Measurements from ENCODE around the gene FAM114A1.
"Not testable (repeated sequence)": the region's sequence is repeated elsewhere in the genome, so short reads cannot be mapped to it uniquely, and the experiment has no call there.

Gene FAM114A1

DNA sequence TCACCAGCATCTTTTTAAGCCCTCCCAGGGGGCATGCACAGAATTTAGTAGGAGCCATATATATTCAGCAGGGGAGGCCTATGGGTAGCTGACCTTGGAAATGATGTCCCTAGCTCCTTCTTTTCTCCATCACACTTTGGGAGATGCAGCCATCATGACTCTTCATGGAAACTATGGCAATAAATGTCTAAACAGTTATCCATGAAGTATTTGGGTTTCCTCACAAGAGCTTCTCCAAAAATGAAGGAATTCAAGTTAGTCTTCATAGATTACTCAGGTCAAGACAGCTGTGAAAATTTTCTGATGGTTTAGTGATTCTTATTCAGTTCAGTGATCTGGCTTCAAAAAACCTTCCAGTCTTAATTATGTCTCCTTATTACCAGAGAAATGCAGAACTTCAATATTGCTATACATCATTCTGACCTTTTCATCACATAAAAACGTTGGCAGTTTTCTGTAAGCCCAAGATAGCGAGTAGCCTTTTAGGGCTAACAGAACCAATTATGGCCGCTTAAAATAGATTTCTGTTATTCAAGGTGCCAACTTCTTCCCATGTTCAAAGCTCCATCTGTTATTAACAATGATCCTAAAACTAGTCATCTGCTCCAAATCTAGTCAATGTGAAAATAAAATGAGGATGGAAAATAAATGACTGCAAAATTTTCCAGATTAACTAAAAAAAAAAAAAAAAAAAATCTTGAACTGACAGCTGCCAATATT is 112.1 kb downstream of the FAM114A1 start:
- DNase-seq: no peak

DNA sequence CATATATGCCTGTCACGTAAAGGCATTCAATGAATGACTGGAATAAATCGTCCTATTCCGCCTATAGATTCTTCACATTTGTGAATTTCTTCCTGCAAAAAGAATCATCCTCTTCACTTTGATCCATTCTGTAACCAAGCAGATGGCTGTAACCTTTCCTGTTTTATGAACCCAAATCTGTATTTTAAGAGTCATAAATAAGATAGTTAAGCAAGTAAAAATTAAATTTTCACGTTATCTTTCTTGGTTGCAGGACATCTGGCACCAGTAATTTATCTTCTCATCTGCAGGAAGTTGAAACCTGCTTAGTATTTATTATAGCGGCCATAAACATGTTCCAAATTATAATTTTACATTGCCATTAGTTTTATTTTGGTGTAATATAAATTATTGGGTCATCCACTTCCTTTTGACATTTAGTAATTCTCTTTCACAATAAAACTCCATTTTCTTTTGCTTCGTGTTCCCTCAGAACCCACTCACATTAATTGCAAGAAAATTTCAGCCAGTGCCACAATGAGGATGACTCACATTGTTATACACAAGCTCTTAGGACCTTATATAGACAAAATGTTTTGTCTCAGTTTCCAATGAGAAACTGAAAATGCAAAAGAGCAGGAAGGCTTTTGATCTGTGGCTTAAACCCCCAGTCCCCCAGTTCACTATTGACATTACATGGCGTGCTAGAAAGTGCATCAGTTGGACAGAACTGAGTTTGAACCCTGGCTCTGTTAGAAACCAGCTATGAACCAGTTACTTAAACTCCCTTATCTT is 113.5 kb downstream of the FAM114A1 start:
- no peak for DNase-seq

DNA sequence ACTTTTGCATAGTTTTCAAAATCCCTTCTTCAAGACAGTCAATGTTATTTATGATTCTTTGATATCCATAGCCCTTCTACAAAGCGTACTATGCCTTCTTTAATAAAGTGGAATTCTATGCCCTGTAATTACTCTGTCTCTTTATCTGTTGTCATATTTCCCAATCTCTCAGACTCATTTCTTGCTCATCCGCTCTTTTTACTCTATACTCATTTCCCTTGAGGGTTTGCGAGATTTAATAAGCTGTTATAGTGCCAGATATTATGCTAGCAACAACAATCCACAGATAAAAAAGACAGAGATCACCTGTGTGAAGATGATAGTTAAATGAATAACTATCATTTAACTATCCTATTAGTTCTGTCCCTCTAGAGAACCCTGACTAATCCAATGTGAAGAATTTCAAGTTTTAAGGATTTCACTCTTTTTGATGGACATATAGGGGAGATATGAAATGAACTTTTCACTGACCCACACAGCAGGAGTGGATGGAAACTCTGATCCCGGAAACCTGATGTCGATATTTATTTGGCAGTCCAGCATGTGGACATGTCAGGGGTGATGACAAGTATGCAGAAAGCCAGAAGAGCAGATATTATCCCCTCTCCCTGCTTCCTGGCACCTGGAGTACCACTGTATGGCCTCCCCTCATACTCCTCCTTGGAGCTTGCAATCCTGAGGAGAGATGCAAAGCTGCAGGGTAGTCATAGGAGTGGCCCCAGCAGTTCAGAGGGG is 114.9 kb downstream of the FAM114A1 start:
- DNase-seq: no peak

DNA sequence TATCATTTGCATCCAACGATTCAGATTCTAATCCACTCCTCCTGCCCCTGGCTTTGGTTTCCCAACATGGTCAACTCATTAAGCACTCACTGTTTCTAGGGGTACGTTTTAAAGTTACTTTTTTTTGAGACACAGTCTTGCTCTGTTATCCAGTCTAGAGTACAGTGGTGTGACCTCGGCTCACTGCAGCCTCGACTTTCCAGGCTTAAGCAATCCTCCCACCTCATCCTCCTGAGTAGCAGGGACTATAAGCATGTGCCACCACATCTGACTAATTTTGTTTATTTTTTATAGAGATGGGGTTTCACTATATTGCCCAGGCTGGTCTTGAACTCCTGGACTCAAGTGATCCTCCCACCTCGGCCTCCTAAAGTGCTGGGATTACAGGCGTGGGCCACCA is 115.7 kb downstream of the FAM114A1 start:
- DNase-seq: no peak

DNA sequence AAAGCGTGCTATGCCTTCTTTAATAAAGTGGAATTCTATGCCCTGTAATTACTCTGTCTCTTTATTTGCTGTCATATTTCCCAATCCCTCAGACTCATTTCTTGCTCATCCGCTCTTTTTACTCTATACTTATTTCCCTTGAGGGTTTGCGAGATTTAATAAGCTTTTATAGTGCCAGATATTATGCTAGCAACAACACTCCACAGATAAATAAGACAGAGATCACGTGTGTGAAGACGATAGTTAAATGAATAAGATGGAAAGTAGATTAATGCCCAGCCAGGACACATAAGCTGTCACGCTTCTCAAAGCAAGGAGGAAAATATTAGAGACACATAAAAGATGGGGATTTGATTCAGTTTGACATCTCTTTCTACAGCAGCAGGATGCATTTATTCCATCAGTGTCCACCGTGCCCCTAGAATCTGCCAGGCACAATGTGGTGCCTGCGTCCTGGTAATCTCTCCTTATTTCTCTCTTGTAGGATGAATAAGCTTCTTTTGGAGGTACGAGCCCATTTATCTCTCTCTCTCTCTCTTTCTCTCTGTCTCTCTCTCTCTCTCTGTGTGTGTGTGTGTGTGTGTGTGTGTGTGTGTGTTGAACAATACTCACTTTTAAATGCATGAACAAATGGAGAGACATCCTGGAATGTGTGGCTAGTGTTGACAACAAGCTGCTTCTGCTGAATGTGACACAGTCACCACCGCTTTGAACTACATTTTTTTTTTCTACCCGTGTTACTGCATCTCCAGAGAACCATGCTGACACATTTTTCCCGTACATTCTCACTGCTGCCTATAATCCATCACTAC is 116.4 kb downstream of the FAM114A1 start:
- no peak for DNase-seq

DNA sequence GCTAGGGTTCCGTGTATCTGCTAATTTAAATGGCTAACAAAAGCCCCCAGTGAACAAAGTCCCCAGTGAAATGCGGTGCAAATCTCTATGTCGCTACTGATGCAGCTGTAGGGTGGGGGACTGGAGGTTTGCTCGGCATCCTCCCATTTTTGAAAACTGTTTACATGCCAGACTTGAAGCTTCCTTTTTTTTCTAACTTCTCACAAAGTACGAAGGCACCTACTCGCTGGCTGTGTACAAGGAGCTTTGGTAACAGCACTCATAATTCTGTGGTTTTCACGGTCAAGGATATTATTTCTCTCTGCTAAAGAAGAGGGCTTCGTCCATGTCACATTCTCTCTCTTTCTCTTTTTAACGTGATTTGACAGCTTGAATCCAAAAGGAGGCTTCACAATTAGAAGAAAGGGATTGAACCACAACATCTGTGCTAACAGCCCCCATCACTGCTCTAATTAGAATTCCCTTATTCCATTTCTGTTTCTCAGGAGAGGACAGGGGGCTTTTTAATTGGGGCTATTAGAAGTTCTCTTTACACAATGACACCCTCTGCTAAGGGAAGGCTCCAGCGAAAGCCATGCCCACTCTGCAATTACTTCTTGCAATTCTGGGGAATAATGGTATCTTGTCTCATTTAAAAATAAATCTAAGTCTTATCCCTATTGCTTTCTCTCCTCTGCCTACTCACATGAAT is 117.9 kb downstream of the FAM114A1 start:
- DNase-seq: no peak

DNA sequence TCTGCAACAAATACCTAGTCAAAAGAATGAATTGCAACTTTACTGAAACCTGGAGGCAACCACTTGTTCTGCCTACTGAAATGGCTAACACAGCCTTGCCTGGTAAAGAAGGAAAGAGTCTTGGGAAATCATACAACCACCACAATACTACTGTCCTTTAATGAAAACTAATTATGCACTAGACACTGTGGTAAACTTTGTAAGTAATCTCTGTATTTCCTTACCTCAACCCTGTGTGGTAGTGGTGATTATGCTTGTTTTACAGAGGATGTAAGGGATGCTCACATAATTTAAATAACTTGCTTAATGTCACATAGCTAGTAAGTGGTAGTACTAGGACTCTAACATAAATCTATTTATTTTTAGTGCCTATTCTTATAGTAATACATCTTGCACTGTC is 119.9 kb downstream of the FAM114A1 start:
- DNase-seq: no peak

DNA sequence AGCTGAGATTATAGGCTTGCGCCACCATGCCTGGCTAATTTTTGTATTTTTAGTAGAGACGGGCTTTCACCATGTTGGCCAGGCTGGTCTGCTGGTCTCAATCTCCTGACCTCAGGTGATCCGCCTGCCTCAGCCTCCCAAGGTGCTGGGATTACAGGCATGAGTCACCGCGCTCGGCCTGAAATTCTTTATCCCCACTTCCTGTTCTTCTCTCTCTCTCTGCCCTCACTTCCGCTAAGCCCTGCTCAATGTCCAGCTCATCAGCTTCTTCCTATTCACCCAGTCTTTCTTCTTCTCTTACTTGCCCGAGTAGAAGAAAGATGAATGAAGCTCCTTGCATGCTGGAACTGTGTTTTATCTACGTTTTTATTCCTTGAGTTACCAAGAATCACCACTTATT is 120.7 kb downstream of the FAM114A1 start:
- not testable (repeated sequence) for DNase-seq

DNA sequence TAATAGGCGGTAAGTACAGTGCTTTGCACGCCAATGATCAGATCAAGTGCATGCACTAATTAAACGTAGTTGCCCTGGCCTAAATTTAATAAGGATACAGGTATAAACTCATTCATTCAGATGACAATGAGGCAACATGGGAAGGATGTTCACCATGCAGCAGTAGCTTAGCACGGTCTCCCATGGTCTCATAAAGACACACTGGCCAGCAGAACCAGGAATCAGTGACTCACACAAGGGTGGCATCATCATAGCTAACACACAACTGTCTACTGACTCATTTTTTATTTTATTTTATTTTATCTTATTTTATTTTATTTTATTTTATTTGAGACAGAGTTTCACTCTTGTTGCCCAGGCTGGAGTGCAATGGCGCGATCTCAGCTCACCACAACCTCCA is 121.9 kb downstream of the FAM114A1 start:
- no peak for DNase-seq

DNA sequence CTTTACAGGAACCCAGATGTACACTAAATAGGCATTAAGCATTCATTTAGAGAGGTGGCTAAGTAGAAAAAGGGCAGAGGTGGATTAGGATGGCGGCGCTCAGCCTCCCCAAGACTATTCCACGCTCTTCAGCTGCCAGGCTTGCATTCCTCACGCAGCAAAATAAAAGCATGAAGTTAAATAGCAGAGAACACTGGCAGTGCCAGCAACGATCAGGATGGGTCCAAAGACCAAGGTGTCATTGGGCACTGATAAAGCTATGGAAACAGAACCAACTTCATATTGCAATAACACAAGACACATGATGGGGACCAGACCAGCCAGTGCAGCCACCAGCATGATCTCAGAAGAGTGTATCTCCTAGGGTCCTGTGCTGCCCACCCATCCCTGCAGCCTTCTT is 122.6 kb downstream of the FAM114A1 start:
- DNase-seq: no peak

DNA sequence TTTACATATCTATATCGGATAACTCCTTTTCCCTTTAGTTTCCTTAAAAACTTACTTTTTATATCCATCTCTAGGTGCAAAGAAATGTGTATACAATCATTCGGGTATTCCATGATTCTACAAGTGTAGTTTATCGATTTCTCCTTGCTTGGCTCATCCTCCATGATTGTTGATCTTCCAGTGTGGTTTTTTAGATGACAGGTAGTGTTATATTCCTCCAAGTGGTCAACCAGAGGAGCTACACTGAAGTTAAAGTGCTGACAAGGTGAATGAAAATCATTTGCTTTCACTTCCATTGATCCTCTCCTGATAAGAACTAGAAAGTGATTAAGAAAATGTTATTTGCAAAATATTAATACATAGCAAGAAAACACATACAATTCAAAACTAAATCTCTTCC is 126.1 kb downstream of the FAM114A1 start:
- DNase-seq: no peak

DNA sequence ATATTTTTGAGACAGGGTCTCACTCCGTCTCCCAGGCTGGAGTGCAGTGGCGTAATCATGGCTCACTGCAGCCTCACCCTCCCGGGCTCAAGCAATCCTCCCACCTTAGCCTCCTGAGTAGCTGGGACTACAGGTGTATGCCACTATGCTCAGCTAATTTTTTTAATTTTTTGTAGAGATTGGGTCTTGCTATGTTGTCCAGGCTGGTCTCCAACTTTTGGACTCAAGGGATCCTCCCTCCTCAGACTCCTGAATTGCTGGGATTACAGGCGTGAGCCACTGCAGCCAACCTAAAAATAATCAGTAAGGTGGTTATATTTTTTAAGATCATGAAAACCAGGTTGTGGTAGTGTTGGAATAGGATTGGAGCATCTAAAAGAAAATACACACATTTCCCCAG is 126.5 kb downstream of the FAM114A1 start:
- DNase-seq: no peak

Data from NCI-H2107 (cell line).